Skin of body (tissue), 2 donors: ENCODE data around the gene SP110. TPM values are rescaled to one million over a fixed set of nuclear protein-coding genes. Genes with fewer than 3 reads are reported as not detected.
"Not testable (repeated sequence)": the region's sequence is repeated elsewhere in the genome, so short reads cannot be mapped to it uniquely, and the experiment has no call there.

ENCODE experiments used
- DNase-seq: peaks from one replicate; lab custom pipeline; 2025; lab: John Stamatoyannopoulos, UW
- total RNA-seq: library from RNA; depleted of rRNA; stranded (reverse); fragments of >200 nt; gene quantifications from one replicate; pipeline ENCODE4 v1.2.3, GENCODE V29; 2014

SP110 gene
- total RNA-seq, 1 donor from 2014 or later, result 12.2 TPM

GRCh38 chr2:230225486-230225885 is 5.7 kb upstream of the SP110 start, which contains the start of gene SP140:
SP140 (plus strand) TSS chr2:230225736; CDS start chr2:230225845, 109 bp downstream.
- DNase-seq, result no peak

GRCh38 chr2:230224458-230224857 is 4.7 kb upstream of the SP110 start:
- no peak for DNase-seq

- DNase-seq, result not testable (repeated sequence)
Observed at GRCh38 chr2:230222829-230223228, 3.0 kb upstream of the SP110 start.

GRCh38 chr2:230221493-230221892 is 1.7 kb upstream of the SP110 start:
- no peak for DNase-seq

- DNase-seq, result no peak
Observed at GRCh38 chr2:230220347-230220969, 674 bp upstream of the SP110 start.

GRCh38 chr2:230218421-230218820 is 1.4 kb downstream of the SP110 start:
- no peak for DNase-seq

GRCh38 chr2:230217424-230217823 is 2.4 kb downstream of the SP110 start:
- DNase-seq, result no peak

- DNase-seq, result no peak
Observed at GRCh38 chr2:230216489-230216888, 3.3 kb downstream of the SP110 start.

- DNase-seq, result no peak
Observed at GRCh38 chr2:230209422-230210051, 10.2 kb downstream of the SP110 start.

GRCh38 chr2:230208576-230208975 is 11.2 kb downstream of the SP110 start:
- no peak for DNase-seq

- DNase-seq, result no peak
Observed at GRCh38 chr2:230205721-230206120, 14.1 kb downstream of the SP110 start.

GRCh38 chr2:230205034-230205433 is 14.8 kb downstream of the SP110 start:
- DNase-seq, result no peak

- DNase-seq, result no peak
Observed at GRCh38 chr2:230203110-230203676, 16.6 kb downstream of the SP110 start.

GRCh38 chr2:230202430-230203109 is 17.2 kb downstream of the SP110 start:
- DNase-seq, result no peak

GRCh38 chr2:230184727-230185578 is 34.8 kb downstream of the SP110 start:
- no peak for DNase-seq

- no peak for DNase-seq
Observed at GRCh38 chr2:230181195-230181594, 38.6 kb downstream of the SP110 start.

- DNase-seq, result no peak
Observed at GRCh38 chr2:230179907-230180306, 39.9 kb downstream of the SP110 start.

GRCh38 chr2:230178546-230179485 is 41.0 kb downstream of the SP110 start:
- DNase-seq, result no peak

GRCh38 chr2:230176996-230177395 is 42.8 kb downstream of the SP110 start:
- DNase-seq, result no peak

- no peak for DNase-seq
Observed at GRCh38 chr2:230174466-230174865, 45.3 kb downstream of the SP110 start.
